T-helper 1 cell treated with Interleukin-12 subunit alpha and Interleukin-12 subunit beta and Interleukin-4 antibody, amounts not matched to agents 30 μg/mL and 1 μg/mL, for 36 hours (primary cell): ENCODE results near the gene MATN4.

Experiments used
- H3K27ac Mint-ChIP-seq: one replicate; pipeline ENCODE4 v1.8.0; 2021; ENCODE audit warnings: mild to moderate bottlenecking, mixed read lengths
- H3K27me3 Mint-ChIP-seq: one replicate; pipeline ENCODE4 v1.8.0; 2021; ENCODE audit warnings: low read depth, mixed read lengths
- H3K36me3 Mint-ChIP-seq: one replicate; pipeline ENCODE4 v1.8.0; 2021; ENCODE audit warnings: low read depth, mixed read lengths
- H3K4me1 Mint-ChIP-seq: one replicate; pipeline ENCODE4 v1.8.0; 2021; ENCODE audit warnings: low read depth, mixed read lengths
- H3K4me3 Mint-ChIP-seq: one replicate; pipeline ENCODE4 v1.8.0; 2021; ENCODE audit warnings: mild to moderate bottlenecking, moderate library complexity, mixed read lengths
- H3K9me3 Mint-ChIP-seq: one replicate; pipeline ENCODE4 v1.8.0; 2021; ENCODE audit warnings: mixed read lengths

The MATN4 gene

DNA sequence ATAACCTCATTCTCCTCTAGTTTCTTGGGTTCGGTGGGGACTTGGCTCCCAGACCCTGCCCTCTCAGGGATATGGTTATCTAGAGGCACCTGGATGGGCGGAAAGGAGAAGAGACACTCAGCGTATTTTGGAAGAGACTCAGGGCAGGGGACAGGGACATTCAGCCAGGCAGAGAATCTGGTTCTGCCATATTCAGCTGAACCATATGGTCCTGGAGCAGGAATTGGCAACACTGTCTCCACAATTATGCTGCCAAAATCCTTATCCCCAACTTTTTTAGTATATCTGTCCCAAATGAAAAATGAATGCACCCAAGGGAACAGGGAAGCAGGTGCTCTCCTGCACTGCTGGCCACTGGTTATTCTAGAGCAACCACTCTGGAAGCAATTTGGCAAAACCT lies 22.4 kb upstream of the MATN4 start:
- Mint-ChIP-seq H3K4me1 (peaks cover 10% of the 10 kb centered on the region), H3K9me3 (no peaks in the 10 kb centered on the region), H3K36me3 (peaks cover 30% of the 10 kb centered on the region), H3K27ac (no peak overlapping the region), H3K4me3 (no peak overlapping the region), H3K27me3 (no peaks in the 10 kb centered on the region)

DNA sequence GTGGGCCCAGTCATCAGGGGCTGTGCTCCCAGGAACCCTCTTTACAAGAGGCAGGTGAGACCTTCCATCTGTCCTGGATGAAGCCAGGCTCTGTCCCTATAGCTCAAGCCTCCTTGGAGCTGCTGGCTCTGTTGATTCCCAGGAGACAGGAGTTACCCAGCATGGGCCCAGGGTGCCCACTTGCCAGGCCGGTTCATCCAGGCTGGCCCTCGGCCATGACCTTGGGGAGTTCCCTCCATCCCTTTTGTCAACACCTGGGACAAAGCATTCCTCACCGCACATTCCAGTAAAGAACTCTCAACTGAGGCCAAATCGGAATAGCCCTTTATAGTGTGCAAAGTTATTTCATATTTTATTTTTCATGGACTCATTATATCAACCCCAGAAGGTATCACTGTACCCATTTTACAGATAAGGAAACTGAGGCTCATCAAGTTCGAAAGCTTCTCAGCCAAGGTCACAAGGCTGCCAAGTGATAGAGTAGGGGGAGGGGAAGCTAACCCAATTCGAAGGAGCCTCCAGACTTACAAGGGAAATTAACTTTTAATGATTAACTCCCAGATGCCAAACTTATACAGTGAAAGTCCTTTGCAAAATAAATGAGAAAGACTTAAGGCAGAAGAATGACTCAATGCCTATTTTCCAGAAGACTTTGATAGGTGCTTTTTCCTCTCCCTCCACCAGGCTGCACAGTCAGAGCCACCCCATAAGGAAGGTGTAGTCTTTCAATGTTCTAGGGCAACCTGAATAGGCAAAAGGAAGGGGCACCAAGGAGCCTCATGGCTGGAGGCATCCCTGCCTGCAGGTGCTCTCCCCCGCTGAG lies 21.6 kb upstream of the MATN4 start:
- Mint-ChIP-seq H3K9me3 (no peaks in the 10 kb centered on the region), H3K27ac (no peak overlapping the region), H3K4me1 (peaks cover 10% of the 10 kb centered on the region), H3K27me3 (no peaks in the 10 kb centered on the region), H3K4me3 (no peak overlapping the region), H3K36me3 (peaks cover 30% of the 10 kb centered on the region)

DNA sequence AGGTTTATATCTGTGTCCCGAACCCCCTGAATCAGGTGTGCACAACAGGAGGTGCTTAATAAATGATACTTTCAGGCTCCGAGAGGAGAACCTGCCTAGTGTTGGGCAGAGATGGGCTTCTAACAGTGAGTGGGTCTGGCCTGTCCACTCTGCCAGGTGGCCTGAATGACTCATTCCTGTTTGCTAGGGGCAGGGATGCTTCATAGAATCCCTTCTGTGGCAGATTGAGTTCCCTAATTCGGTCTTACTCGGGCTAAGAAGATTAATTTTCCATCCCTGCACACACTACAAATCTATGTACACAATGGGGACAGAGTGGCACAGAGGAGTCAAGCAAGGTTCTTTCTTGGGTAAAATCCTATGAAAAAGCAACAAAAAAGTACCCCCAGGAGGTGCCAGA lies 20.4 kb upstream of the MATN4 start:
- H3K4me3 Mint-ChIP-seq: no peak overlapping the region
- H3K4me1 Mint-ChIP-seq: peaks cover 10% of the 10 kb centered on the region
- no peaks in the 10 kb centered on the region for H3K9me3 Mint-ChIP-seq
- H3K36me3 Mint-ChIP-seq: peaks cover 29% of the 10 kb centered on the region
- no peak overlapping the region for H3K27ac Mint-ChIP-seq
- no peaks in the 10 kb centered on the region for H3K27me3 Mint-ChIP-seq

DNA sequence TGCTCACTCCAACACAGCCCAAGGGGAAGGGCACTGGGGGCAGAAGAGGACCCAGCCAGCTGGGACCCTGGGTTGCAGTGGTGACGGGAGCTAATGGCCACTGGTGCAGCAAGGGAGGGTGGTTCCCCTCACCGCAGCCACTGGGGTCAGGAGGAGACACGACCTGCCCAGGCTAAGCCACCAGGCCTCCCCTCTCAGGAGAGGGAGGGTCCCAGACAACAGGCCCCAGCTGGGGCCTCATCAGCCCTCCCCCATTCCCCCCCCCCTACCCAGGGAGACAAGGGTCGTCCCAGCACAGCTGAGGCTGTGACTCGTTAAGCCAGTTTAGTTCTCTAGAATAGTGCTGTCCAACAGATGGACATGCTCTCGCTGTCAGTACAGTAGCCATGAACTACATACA lies 17.3 kb upstream of the MATN4 start:
- peaks cover 15% of the 10 kb centered on the region for H3K4me1 Mint-ChIP-seq
- no peaks in the 10 kb centered on the region for H3K27me3 Mint-ChIP-seq
- no peak overlapping the region for H3K4me3 Mint-ChIP-seq
- no peak overlapping the region for H3K27ac Mint-ChIP-seq
- H3K9me3 Mint-ChIP-seq: no peaks in the 10 kb centered on the region
- peaks cover 17% of the 10 kb centered on the region for H3K36me3 Mint-ChIP-seq

DNA sequence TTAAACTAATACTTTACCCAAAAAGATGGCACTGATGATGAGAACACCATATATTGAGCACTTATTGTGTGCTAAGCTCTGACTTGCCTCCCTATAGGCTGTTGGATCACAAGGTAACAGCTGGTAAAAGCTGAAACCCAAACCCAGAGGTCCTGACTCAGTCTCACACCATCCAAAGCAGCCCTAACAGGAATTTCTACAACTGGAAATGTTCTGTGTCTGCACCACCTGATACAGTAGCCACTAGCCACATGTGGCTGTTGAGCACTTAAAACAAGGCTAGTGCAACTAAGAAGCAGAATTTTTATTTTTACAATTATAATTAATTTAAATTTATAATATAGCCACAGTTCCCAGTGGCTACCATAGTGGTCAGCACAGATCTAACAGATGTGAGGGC lies 15.6 kb upstream of the MATN4 start:
- Mint-ChIP-seq H3K36me3 (peaks cover 12% of the 10 kb centered on the region), H3K27me3 (no peaks in the 10 kb centered on the region), H3K4me3 (no peak overlapping the region), H3K9me3 (no peaks in the 10 kb centered on the region), H3K4me1 (peaks cover 24% of the 10 kb centered on the region), H3K27ac (no peak overlapping the region)

DNA sequence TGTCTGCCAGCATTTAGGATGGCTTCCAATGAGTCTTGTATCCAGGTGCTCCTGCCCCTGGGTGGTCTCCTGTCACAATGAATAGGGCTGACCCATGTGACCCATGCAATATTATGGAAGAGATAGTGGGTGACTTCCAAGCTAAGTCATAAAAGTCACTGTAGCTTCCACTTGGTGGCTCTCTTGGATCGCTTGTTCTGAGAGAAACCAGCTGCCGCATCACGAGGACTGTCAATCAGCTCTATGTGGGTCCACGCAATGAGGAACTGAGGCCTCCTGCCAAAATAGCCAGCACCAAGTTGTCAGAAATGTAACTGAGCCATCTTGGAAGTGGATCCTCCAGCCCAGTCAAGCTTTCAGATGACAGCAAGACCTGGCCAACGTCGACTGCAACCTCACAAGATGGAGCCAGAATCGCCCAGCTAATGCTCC lies 14.9 kb upstream of the MATN4 start:
- Mint-ChIP-seq H3K27ac (no peak overlapping the region), H3K4me1 (peaks cover 29% of the 10 kb centered on the region)

DNA sequence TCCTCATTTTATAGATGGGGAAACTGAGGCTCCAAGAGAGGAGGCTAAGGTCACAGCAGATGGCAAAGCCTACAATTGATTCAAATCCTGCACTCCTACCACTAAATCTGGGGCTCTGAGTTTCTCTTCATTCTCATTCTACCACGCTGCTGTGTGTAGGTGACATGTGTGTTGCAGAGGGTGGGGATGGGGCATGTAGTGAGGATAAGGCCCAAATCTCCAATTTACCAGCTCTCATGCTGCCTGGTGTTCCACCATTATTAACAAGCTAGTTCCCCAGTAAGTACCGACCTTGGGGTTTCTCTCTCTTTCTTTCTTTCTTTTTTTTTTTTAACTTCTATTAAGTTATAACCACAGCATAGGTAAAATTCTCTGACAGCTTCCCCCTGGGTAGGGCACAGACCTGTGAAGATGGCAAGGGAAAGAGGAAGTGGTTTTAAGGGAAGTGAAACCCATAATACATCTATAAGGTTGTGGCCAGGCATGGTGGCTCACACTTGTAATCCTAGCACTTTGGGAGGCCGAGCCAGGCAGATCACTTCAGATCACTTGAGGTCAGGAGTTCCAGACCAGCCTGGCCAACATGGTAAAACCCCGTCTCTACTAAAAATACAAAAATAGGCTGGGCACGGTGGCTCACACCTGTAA lies 13.0 kb upstream of the MATN4 start:
- peaks cover 36% of the 10 kb centered on the region for H3K4me1 Mint-ChIP-seq
- H3K27me3 Mint-ChIP-seq: peaks cover 5% of the 10 kb centered on the region
- no peak overlapping the region for H3K4me3 Mint-ChIP-seq
- H3K9me3 Mint-ChIP-seq: no peaks in the 10 kb centered on the region
- H3K27ac Mint-ChIP-seq: peak overlapping the region; percentile 81
- H3K36me3 Mint-ChIP-seq: peaks cover 6% of the 10 kb centered on the region

More for the DNA sequence above, 14.9 kb upstream of the MATN4 start:
- no peaks in the 10 kb centered on the region for H3K9me3 Mint-ChIP-seq
- H3K4me3 Mint-ChIP-seq: no peak overlapping the region
- no peaks in the 10 kb centered on the region for H3K27me3 Mint-ChIP-seq
- H3K36me3 Mint-ChIP-seq: peaks cover 9% of the 10 kb centered on the region

DNA sequence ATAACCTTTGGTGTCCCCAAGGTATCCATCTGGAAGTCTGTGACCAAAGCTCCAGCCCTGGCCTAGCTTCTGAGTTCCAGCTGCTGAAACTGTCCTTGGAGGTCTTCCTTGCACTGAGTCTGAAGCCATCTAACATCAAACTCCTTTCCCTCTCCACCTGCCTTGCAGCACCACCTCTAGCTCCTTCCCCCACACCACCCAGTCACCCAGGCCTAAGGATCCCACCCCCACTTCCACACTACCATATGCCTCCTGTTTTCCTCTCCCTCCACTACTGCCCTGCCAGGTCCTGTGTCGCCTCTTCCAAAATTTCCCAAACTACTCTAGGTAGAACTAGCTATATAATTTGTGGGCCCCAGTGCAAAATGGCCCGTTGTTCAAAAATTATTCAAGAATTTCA lies 10.8 kb upstream of the MATN4 start:
- Mint-ChIP-seq H3K9me3 (no peaks in the 10 kb centered on the region), H3K27me3 (peaks cover 12% of the 10 kb centered on the region), H3K36me3 (peaks cover 3% of the 10 kb centered on the region), H3K4me1 (peaks cover 43% of the 10 kb centered on the region), H3K27ac (peak overlapping the region; percentile 99), H3K4me3 (peak overlapping the region; percentile 81)

DNA sequence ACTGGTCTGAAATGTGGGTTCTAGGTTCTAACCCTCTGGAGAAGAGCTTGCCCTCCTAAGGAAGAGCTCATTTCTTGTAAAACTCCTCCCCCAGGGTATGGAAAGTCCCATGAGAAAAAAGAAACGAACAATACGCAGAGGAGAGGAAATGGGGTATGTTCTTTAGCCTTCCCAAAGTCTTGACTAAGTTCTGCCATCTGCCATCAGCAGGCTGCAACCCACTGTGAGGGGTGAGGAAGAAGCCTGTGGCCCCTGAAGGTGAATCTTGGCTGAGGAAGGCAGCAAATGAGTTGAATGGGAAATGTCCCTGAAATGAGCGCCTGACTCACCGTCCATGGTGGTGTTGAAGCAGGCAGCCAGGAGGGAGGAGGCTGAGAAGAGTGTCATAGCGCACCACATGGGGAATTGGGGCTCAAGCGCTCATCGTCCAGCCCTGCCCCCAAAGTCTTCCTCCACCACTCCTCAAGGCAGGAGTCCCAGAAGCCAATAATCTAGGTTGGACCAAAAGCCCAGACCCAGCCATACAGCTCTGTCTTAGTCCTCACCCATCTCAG lies 10.4 kb upstream of the MATN4 start:
- H3K4me3 Mint-ChIP-seq: peak overlapping the region; percentile 81
- H3K27ac Mint-ChIP-seq: peak overlapping the region; percentile 99
- peaks cover 3% of the 10 kb centered on the region for H3K36me3 Mint-ChIP-seq

DNA sequence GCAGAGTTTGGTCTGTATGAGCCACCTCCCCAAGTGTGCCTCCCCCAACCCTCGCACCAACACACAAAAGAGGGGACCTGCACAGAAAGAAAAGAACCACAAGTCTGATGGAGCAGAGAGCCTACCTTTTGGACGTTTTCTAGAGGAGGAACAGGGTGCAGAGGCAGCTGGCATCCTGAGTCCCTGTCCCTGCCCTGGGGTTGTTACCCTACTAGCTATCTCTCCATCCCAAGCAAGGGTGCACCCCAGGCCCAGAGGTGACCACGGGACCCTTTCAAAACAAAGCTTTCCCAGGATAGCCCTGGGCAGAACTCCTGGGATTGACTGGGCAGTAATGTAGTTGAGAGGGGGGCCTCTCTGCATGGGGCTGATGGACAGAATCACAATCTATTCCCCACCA lies 9.7 kb upstream of the MATN4 start:
- peak overlapping the region; percentile 99 for H3K27ac Mint-ChIP-seq
- H3K27me3 Mint-ChIP-seq: peaks cover 12% of the 10 kb centered on the region
- peaks cover 3% of the 10 kb centered on the region for H3K36me3 Mint-ChIP-seq
- H3K9me3 Mint-ChIP-seq: no peaks in the 10 kb centered on the region
- peak overlapping the region; percentile 81 for H3K4me3 Mint-ChIP-seq
- H3K4me1 Mint-ChIP-seq: peaks cover 43% of the 10 kb centered on the region

More for the DNA sequence above, 10.4 kb upstream of the MATN4 start:
- H3K27me3 Mint-ChIP-seq: peaks cover 12% of the 10 kb centered on the region
- no peaks in the 10 kb centered on the region for H3K9me3 Mint-ChIP-seq
- H3K4me1 Mint-ChIP-seq: peaks cover 43% of the 10 kb centered on the region

DNA sequence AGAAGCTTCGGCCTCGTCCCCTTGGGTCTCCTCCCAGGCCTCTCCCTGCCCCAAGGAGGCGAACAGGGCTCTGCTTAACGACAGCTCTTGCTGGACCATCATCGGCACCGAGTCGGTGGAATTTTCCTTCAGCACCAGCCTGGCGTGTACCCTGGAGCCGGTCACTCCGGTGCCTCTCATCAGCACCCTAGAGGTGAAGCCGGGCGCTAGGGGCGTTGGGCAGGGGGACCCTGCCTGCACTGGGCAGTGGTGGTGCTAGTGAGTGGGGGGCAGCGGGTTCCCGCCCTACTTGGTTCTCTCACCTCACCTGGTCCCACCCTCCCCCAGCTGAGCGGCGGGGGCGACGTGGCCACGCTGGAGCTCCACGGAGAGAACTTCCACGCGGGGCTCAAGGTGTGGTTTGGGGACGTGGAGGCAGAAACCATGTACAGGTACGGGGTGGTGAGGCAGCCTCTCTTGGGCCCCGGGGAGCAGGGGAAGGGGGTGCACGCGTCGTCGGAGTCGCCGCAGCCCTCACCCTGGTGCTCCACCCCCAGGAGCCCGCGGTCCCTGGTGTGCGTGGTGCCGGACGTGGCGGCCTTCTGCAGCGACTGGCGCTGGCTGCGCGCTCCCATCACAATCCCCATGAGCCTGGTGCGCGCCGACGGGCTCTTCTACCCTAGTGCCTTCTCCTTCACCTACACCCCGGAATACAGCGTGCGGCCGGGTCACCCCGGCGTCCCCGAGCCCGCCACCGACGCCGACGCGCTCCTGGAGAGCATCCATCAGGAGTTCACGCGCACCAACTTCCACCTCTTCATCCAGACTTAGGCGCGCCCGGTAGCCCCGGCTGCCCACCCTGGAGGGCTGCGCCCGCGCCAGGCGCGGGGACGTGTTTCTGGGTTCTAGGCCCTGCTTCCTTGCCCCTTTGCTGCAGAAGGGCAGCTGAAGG lies 8.3 kb upstream of the MATN4 start:
- Mint-ChIP-seq H3K4me3 (peak overlapping the region; percentile 81), H3K36me3 (peaks cover 3% of the 10 kb centered on the region), H3K4me1 (peaks cover 45% of the 10 kb centered on the region), H3K27ac (peak overlapping the region; percentile 63), H3K9me3 (no peaks in the 10 kb centered on the region), H3K27me3 (peaks cover 12% of the 10 kb centered on the region)

DNA sequence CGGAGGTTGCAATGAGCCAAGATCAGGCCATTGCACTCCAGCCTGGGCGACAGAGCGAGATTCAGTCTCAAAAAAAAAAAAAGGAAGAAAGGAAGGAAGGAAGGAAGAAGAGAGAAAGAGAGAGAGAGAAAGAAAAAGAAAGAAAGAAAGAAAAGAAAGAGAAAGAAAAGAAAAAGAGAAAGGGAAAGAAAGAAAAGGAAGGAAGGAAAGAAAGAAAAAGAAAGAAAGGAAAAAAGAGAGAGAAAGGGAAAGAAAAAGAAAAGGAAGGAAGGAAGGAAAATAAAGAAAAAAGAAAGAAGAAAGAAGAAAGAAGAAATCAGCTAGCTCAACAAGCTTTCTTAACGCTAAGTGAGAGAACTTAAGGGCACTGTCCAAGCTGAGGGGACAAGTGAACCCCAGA lies 7.6 kb upstream of the MATN4 start:
- Mint-ChIP-seq H3K27ac (peak overlapping the region; percentile 67), H3K9me3 (no peaks in the 10 kb centered on the region), H3K27me3 (peaks cover 12% of the 10 kb centered on the region), H3K36me3 (peaks cover 7% of the 10 kb centered on the region), H3K4me1 (peaks cover 45% of the 10 kb centered on the region), H3K4me3 (peak overlapping the region; percentile 70)

DNA sequence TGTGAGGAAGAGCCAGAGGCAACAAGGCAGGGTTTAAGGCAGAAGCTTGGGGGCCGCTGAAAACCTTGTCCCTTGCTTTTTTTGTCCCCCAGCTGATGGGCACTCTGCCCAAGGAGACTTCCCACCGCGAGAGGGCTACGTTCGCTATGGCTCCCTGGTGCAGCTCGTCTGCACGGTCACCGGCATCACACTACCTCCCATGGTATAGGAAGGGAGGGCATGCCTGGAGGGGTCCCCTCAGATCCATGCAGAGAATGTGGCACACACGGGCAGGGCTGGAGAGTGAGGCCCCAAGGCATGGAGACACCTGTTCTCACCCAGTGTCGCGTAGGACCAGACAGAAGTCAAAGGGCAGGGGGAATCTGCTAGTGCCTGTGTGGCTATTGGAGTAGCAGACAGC lies 5.8 kb upstream of the MATN4 start:
- Mint-ChIP-seq H3K9me3 (no peaks in the 10 kb centered on the region), H3K4me1 (peaks cover 48% of the 10 kb centered on the region), H3K4me3 (no peak overlapping the region), H3K27me3 (peaks cover 12% of the 10 kb centered on the region), H3K36me3 (peaks cover 11% of the 10 kb centered on the region), H3K27ac (no peak overlapping the region)

DNA sequence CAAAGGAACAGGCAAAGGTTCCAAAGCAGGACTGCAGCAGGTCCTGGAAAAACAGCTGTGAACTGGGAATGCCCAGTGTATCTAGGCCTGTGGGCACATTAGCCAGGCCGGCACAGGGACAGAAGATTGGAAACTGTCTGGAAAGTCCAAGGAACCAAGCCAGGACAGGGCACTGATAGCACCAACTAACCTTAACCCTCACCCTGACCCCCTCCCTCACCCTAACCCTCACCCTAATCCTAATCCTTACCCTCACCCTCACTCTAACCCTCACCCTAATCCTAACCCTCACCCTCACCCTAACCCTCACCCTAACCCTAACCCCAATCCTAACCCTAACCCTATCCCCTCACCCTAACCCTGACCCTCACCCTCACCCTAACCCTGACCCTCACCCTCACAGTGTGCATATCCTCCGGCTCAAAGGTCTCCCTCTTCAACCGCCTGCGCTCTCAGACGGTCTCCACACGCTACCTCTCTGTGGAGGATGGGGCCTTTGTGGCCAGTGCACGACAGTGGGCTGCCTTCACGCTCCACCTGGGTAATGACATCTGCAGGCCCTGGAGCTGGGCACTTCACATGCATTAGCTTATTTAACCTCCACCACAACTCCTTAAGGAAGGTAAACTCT lies 5.1 kb upstream of the MATN4 start:
- no peak overlapping the region for H3K4me3 Mint-ChIP-seq
- peaks cover 40% of the 10 kb centered on the region for H3K4me1 Mint-ChIP-seq
- no peak overlapping the region for H3K27ac Mint-ChIP-seq
- H3K9me3 Mint-ChIP-seq: no peaks in the 10 kb centered on the region
- H3K27me3 Mint-ChIP-seq: peaks cover 12% of the 10 kb centered on the region
- peaks cover 12% of the 10 kb centered on the region for H3K36me3 Mint-ChIP-seq
